ENCODE measurements around the gene MARCHF6. TPM values are rescaled to one million over a fixed set of nuclear protein-coding genes. Genes with fewer than 3 reads are reported as not detected.
A peak's percentile ranks its signal among the peaks of the same experiment; 100 is the strongest.
"Not testable (repeated sequence)": the region's sequence is repeated elsewhere in the genome, so short reads cannot be mapped to it uniquely, and the experiment has no call there.

Gene MARCHF6
- total and polyA plus RNA-seq, 2 donors from 2014 or later, result 70.4 to 177 TPM

- no peaks in the 10 kb centered on the region for H3K27me3 ChIP-seq (ENCODE audit: control insufficient read depth, insufficient read depth, low read length)
- no peaks in the 10 kb centered on the region for H3K36me3 ChIP-seq (ENCODE audit: control insufficient read depth in 2 of 3, insufficient read depth in 3 of 3, low read length in 3 of 3)
- no peak for FAIRE-seq
- H3K9me3 ChIP-seq (ENCODE audit: control insufficient read depth in 2 of 3, insufficient read depth in 1 of 3, low read length in 3 of 3), result no peaks in the 10 kb centered on the region
- intact Hi-C loops (cut with DNase I), result no loop called here
- no peak for TF ChIP-seq CTCF (IDR thresholded peaks at IDR 0.05; ENCODE audit: borderline replicate concordance, extremely low read depth, insufficient read depth)
- H3K4me1 ChIP-seq (ENCODE audit: control insufficient read depth in 2 of 3, insufficient read depth in 2 of 3, low read depth in 1 of 3, low read length in 3 of 3), result no peaks in the 10 kb centered on the region
- H3K27ac ChIP-seq (ENCODE audit: low read depth in 2 of 2, low read length in 2 of 2), result no peak overlapping the region
- no peak overlapping the region for H3K9ac ChIP-seq (ENCODE audit: low read length in 3 of 3)
- no peak overlapping the region for H3K4me3 ChIP-seq (ENCODE audit: low read length in 3 of 3)
- peak in 2 of 5 donors; percentile 33 to 58 for DNase-seq
Measured at GRCh38 chr5:10339058-10339811, 14.3 kb upstream of the MARCHF6 start.

- H3K27me3 ChIP-seq (ENCODE audit: control insufficient read depth, insufficient read depth, low read length), result no peaks in the 10 kb centered on the region
- no peak overlapping the region for H3K9ac ChIP-seq (ENCODE audit: low read length in 3 of 3)
- no peak overlapping the region for H3K27ac ChIP-seq (ENCODE audit: low read depth in 2 of 2, low read length in 2 of 2)
- no peaks in the 10 kb centered on the region for H3K4me1 ChIP-seq (ENCODE audit: control insufficient read depth in 2 of 3, insufficient read depth in 2 of 3, low read depth in 1 of 3, low read length in 3 of 3)
- DNase-seq (no peak), FAIRE-seq (no peak)
- no peaks in the 10 kb centered on the region for H3K36me3 ChIP-seq (ENCODE audit: control insufficient read depth in 2 of 3, insufficient read depth in 3 of 3, low read length in 3 of 3)
- no peak for TF ChIP-seq CTCF (IDR thresholded peaks at IDR 0.05; ENCODE audit: borderline replicate concordance, extremely low read depth, insufficient read depth)
- H3K9me3 ChIP-seq (ENCODE audit: control insufficient read depth in 2 of 3, insufficient read depth in 1 of 3, low read length in 3 of 3), result no peaks in the 10 kb centered on the region
- intact Hi-C loops (cut with DNase I), result no loop called here
- no peak overlapping the region for H3K4me3 ChIP-seq (ENCODE audit: low read length in 3 of 3)
Measured at GRCh38 chr5:10339958-10340357, 13.5 kb upstream of the MARCHF6 start.

- no peaks in the 10 kb centered on the region for H3K9me3 ChIP-seq (ENCODE audit: control insufficient read depth in 2 of 3, insufficient read depth in 1 of 3, low read length in 3 of 3)
- no peaks in the 10 kb centered on the region for H3K4me1 ChIP-seq (ENCODE audit: control insufficient read depth in 2 of 3, insufficient read depth in 2 of 3, low read depth in 1 of 3, low read length in 3 of 3)
- TF ChIP-seq CTCF (IDR thresholded peaks at IDR 0.05; ENCODE audit: borderline replicate concordance, extremely low read depth, insufficient read depth), result no peak
- H3K27me3 ChIP-seq (ENCODE audit: control insufficient read depth, insufficient read depth, low read length), result no peaks in the 10 kb centered on the region
- H3K36me3 ChIP-seq (ENCODE audit: control insufficient read depth in 2 of 3, insufficient read depth in 3 of 3, low read length in 3 of 3), result no peaks in the 10 kb centered on the region
- DNase-seq (no peak), FAIRE-seq (no peak)
- no peak overlapping the region for H3K9ac ChIP-seq (ENCODE audit: low read length in 3 of 3)
- intact Hi-C loops (cut with DNase I), result no loop called here
- no peak overlapping the region for H3K27ac ChIP-seq (ENCODE audit: low read depth in 2 of 2, low read length in 2 of 2)
- H3K4me3 ChIP-seq (ENCODE audit: low read length in 3 of 3), result no peak overlapping the region
Measured at GRCh38 chr5:10343486-10343885, 10.0 kb upstream of the MARCHF6 start.

GRCh38 chr5:10344461-10345106 lies 8.9 kb upstream of the MARCHF6 start:
- H3K9ac ChIP-seq (ENCODE audit: low read length in 3 of 3); H3K4me1 ChIP-seq (ENCODE audit: control insufficient read depth in 2 of 3, insufficient read depth in 2 of 3, low read depth in 1 of 3, low read length in 3 of 3); intact Hi-C loops (cut with DNase I); H3K27ac ChIP-seq (ENCODE audit: low read depth in 2 of 2, low read length in 2 of 2); H3K36me3 ChIP-seq (ENCODE audit: control insufficient read depth in 2 of 3, insufficient read depth in 3 of 3, low read length in 3 of 3); H3K27me3 ChIP-seq (ENCODE audit: control insufficient read depth, insufficient read depth, low read length); DNase-seq; H3K9me3 ChIP-seq (ENCODE audit: control insufficient read depth in 2 of 3, insufficient read depth in 1 of 3, low read length in 3 of 3); H3K4me3 ChIP-seq (ENCODE audit: low read length in 3 of 3): not testable (repeated sequence)
- peak; percentile 96 for FAIRE-seq

Data from kidney (tissue), 14 donors.